HUES48 (cell line): ENCODE measurements around the gene NUMBL.

Source experiments
- H3K27ac ChIP-seq: one replicate; pipeline ENCODE4 v1.7.0; 2013; ENCODE audit warnings: low read depth, low read length, inconsistent platforms
- H3K27me3 ChIP-seq: 2 replicates; pipeline ENCODE4 v1.6.1; 2013; ENCODE audit warnings: mild to moderate bottlenecking, low read length; ENCODE audit not compliant: control insufficient read depth, insufficient read depth
- H3K36me3 ChIP-seq: 2 replicates; pipeline ENCODE4 v1.6.1; 2013; ENCODE audit warnings: low read length; ENCODE audit not compliant: control insufficient read depth, insufficient read depth
- H3K4me1 ChIP-seq: 2 replicates; pipeline ENCODE4 v1.6.1; 2013; ENCODE audit warnings: mild to moderate bottlenecking, low read length; ENCODE audit not compliant: control insufficient read depth, insufficient read depth
- H3K4me3 ChIP-seq: 2 replicates; pipeline ENCODE4 v1.5.1; 2013; ENCODE audit warnings: mild to moderate bottlenecking, low read depth, low read length
- H3K9ac ChIP-seq: 2 replicates; pipeline ENCODE4 v1.6.1; 2013; ENCODE audit warnings: mild to moderate bottlenecking, low read depth, low read length, moderate library complexity
- H3K9me3 ChIP-seq: 2 replicates; pipeline ENCODE4 v1.6.1; 2013; ENCODE audit warnings: low read length; ENCODE audit not compliant: control insufficient read depth, insufficient read depth

Gene NUMBL

GRCh38 chr19:40641281-40641680 lies 49.2 kb downstream of the NUMBL start:
- Histone ChIP-seq H3K4me1 (no peaks in the 10 kb centered on the region), H3K27me3 (no peaks in the 10 kb centered on the region), H3K9ac (no peak overlapping the region), H3K4me3 (no peak overlapping the region), H3K9me3 (no peaks in the 10 kb centered on the region), H3K27ac (no peak overlapping the region), H3K36me3 (no peaks in the 10 kb centered on the region)

DNA sequence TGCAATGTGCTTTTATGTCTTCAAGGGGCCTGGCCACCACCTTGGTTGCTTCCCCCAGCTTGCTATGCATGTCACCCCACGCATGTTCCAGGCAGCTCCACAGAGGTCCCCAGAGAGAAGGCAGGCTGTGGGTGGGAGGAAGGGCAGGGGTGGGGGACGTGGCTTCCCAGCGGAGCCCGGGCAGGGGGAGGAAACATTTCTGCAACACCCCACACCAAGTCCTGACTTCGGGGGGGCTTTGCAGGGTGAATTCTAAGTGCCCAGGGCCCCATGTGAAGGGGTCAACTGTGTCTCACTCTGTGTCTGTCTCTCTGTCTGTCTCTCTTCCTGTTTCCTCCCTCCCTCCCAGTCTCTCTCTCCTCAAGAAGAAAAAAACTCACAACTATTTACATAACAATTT lies 49.7 kb downstream of the NUMBL start:
- no peak overlapping the region for H3K27ac ChIP-seq
- H3K9me3 ChIP-seq, result no peaks in the 10 kb centered on the region
- no peaks in the 10 kb centered on the region for H3K4me1 ChIP-seq
- no peaks in the 10 kb centered on the region for H3K27me3 ChIP-seq
- H3K36me3 ChIP-seq, result no peaks in the 10 kb centered on the region
- H3K9ac ChIP-seq, result no peak overlapping the region
- H3K4me3 ChIP-seq, result no peak overlapping the region

DNA sequence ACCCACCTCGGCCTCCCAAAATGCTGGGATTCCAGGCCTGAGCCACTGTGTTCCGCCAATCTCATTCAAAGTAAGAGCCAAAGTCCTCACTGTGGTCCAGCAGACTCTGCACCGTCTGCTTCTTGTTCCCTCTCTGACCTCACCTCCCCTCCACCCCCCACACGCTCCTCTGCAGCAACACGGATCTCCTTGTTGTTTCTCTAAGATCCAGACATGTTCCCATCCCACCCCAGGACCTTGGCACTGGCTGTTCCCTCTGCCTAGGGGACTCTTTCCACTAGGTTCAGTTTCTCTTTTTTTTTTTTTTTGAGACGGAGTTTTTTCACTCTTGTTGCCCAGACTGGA lies 50.8 kb downstream of the NUMBL start:
- Histone ChIP-seq H3K9me3 (no peaks in the 10 kb centered on the region), H3K4me1 (no peaks in the 10 kb centered on the region), H3K36me3 (no peaks in the 10 kb centered on the region), H3K9ac (no peak overlapping the region), H3K27me3 (peaks cover 8% of the 10 kb centered on the region; the same call in 1 of the 2 replicates), H3K4me3 (no peak overlapping the region), H3K27ac (no peak overlapping the region)

DNA sequence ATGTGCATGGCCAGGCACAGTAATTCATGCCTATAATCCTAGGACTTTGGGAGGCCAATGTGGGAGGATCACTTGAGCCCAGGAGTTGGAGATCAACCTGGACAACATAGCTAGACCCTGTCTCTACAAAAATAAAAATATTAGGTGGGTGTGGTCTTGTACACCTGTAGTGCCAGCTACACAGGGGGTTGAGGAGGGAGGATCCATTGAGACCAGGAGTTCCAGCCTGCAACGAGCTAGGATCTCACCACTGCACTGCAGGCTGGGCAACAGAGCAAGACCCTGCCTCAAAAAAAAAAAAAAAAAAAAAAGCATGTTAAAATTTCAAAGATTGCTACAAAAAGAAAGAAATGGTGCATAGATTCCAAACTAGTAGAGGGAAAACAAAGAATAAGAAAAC lies 52.1 kb downstream of the NUMBL start:
- Histone ChIP-seq H3K9ac (no peak overlapping the region), H3K27ac (no peak overlapping the region), H3K9me3 (no peaks in the 10 kb centered on the region), H3K36me3 (no peaks in the 10 kb centered on the region), H3K27me3 (peaks cover 14% of the 10 kb centered on the region), H3K4me1 (peaks cover 8% of the 10 kb centered on the region), H3K4me3 (no peak overlapping the region)

- H3K4me1 ChIP-seq, result peaks cover 28% of the 10 kb centered on the region
- H3K36me3 ChIP-seq, result peaks cover 7% of the 10 kb centered on the region
- H3K4me3 ChIP-seq, result no peak overlapping the region
- no peak overlapping the region for H3K9ac ChIP-seq
- H3K27ac ChIP-seq, result no peak overlapping the region
- no peaks in the 10 kb centered on the region for H3K9me3 ChIP-seq
- peaks cover 14% of the 10 kb centered on the region for H3K27me3 ChIP-seq
Measured at GRCh38 chr19:40633207-40633606, 57.2 kb downstream of the NUMBL start.

DNA sequence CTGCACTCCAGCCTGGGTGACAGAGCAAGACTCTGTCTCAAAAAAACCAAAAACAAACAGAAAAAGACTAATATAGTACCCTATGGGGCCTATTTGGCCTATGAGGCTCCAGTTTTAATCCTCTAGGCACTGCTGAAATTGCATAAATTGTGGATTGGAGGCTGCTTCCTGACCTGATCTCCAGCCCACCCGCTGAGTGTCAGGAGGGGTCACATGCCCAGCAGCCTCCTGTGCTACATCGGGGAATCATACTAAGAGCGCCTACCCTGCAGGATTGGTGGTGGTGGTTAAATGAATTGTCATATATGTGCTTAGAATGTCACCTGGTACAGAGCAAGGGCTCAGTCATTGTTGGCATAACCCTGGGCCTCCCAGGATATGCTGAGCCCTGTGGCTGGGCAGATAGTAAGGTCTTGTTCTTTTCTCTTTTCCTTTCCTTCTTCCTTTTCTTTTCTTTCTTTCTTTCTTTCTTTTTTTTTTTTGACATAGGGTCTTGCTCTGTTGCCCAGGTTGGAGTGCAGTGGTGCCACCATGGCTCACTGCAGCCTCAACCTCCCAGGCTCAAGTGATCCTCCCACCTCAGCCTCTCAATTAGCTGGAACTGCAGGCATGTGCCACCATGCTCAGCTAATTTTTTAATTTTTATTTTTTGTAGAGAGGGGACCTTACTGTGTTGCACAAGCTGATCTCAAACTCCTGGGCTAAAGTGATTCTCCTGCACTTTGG lies 58.0 kb downstream of the NUMBL start:
- Histone ChIP-seq H3K9me3 (no peaks in the 10 kb centered on the region), H3K36me3 (peaks cover 7% of the 10 kb centered on the region), H3K4me3 (no peak overlapping the region), H3K4me1 (peaks cover 28% of the 10 kb centered on the region), H3K27me3 (peaks cover 14% of the 10 kb centered on the region), H3K9ac (no peak overlapping the region), H3K27ac (peak overlapping the region; percentile 6)

DNA sequence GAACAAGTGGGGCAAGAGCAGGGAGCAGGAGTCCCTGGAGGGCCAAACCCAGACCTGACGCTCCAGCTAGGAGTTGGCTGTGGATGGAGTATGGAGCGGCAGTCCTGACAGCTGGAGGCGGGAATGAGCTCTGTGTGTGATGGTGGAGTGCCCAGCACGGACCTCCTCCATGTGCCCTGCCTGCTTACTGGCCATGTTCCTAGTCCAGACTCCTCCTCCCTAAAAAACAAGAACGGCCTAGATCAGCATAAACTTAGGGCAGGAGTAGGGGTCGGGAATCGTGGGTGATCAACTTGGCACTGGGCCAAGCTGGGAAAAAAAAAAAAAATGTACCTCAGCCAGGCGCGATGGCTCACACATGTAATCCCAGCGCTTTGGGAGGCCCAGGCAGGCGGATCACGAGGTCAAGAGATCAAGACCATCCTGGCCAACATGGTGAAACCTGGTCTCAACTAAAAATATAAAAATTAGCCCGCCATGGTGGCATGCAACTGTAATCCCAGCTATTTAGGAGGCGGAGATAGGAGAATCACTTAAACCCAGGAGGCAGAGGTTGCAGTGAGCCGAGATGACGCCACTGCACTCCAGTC lies 59.8 kb downstream of the NUMBL start:
- Histone ChIP-seq H3K9ac (no peak overlapping the region), H3K36me3 (peaks cover 14% of the 10 kb centered on the region), H3K27me3 (peaks cover 13% of the 10 kb centered on the region)

GRCh38 chr19:40629346-40629745 lies 61.1 kb downstream of the NUMBL start:
- H3K4me3 ChIP-seq, result no peak overlapping the region
- H3K9ac ChIP-seq, result no peak overlapping the region
- H3K27me3 ChIP-seq, result peaks cover 6% of the 10 kb centered on the region
- peaks cover 18% of the 10 kb centered on the region for H3K36me3 ChIP-seq
- no peak overlapping the region for H3K27ac ChIP-seq
- H3K4me1 ChIP-seq, result peaks cover 27% of the 10 kb centered on the region
- H3K9me3 ChIP-seq, result no peaks in the 10 kb centered on the region

More for the DNA sequence above, 59.8 kb downstream of the NUMBL start:
- no peaks in the 10 kb centered on the region for H3K9me3 ChIP-seq
- no peak overlapping the region for H3K27ac ChIP-seq
- peaks cover 28% of the 10 kb centered on the region for H3K4me1 ChIP-seq
- H3K4me3 ChIP-seq, result no peak overlapping the region

- no peak overlapping the region for H3K4me3 ChIP-seq
- no peaks in the 10 kb centered on the region for H3K27me3 ChIP-seq
- H3K9ac ChIP-seq, result no peak overlapping the region
- H3K27ac ChIP-seq, result no peak overlapping the region
- peaks cover 18% of the 10 kb centered on the region for H3K36me3 ChIP-seq
- H3K9me3 ChIP-seq, result no peaks in the 10 kb centered on the region
- H3K4me1 ChIP-seq, result peaks cover 23% of the 10 kb centered on the region
Measured at GRCh38 chr19:40627486-40628279, 62.8 kb downstream of the NUMBL start.

- Histone ChIP-seq H3K27me3 (no peaks in the 10 kb centered on the region), H3K4me3 (no peak overlapping the region), H3K9ac (no peak overlapping the region), H3K27ac (no peak overlapping the region), H3K9me3 (no peaks in the 10 kb centered on the region), H3K4me1 (peaks cover 16% of the 10 kb centered on the region; the same call in 1 of the 2 replicates), H3K36me3 (peaks cover 26% of the 10 kb centered on the region)
Measured at GRCh38 chr19:40626918-40627317, 63.5 kb downstream of the NUMBL start.
